Smooth muscle cell (in vitro differentiated cells): Measurements from ENCODE around the gene SMU1. TPM values are rescaled to one million over a fixed set of nuclear protein-coding genes. Genes with fewer than 3 reads are reported as not detected.

Experiments used
- DNase-seq: peaks from one replicate; lab custom pipeline; 2025; ENCODE audit not compliant: unreplicated experiment; lab: John Stamatoyannopoulos, UW
- H2AFZ ChIP-seq: fragments of 200-600 bp; sonication (generic); 2 replicates; pipeline ENCODE4 v1.6.0; 2016; ENCODE audit warnings: antibody characterized with exemption, low read depth, mild to moderate bottlenecking
- H3F3A ChIP-seq: fragments of 200-600 bp; sonication (generic); 2 replicates; pipeline ENCODE4 v1.6.0; 2017; ENCODE audit warnings: antibody characterized with exemption, low read depth
- H3K27ac ChIP-seq: fragments of 200-600 bp; sonication (generic); 2 replicates; pipeline ENCODE4 v1.5.1; 2016; ENCODE audit warnings: low read depth, mild to moderate bottlenecking
- H3K27me3 ChIP-seq: fragments of 200-600 bp; sonication (generic); 2 replicates; pipeline ENCODE4 v1.6.1; 2016; ENCODE audit warnings: low read depth, mild to moderate bottlenecking
- H3K36me3 ChIP-seq: fragments of 200-600 bp; sonication (generic); 2 replicates; pipeline ENCODE4 v1.5.1; 2016; ENCODE audit warnings: low read depth
- H3K4me1 ChIP-seq: fragments of 200-600 bp; sonication (generic); 2 replicates; pipeline ENCODE4 v1.5.1; 2016; ENCODE audit warnings: low read depth
- H3K4me2 ChIP-seq: fragments of 200-600 bp; sonication (generic); 2 replicates; pipeline ENCODE4 v1.6.0; 2016; ENCODE audit warnings: mild to moderate bottlenecking
- H3K4me3 ChIP-seq: fragments of 200-600 bp; sonication (generic); 2 replicates; pipeline ENCODE4 v1.5.1; 2016; ENCODE audit warnings: mild to moderate bottlenecking
- H3K79me2 ChIP-seq: fragments of 200-600 bp; sonication (generic); 2 replicates; pipeline ENCODE4 v1.6.0; 2016; ENCODE audit warnings: low read depth, mild to moderate bottlenecking
- H3K9ac ChIP-seq: fragments of 200-600 bp; sonication (generic); 2 replicates; pipeline ENCODE4 v1.6.0; 2016; ENCODE audit warnings: low read depth
- H3K9me3 ChIP-seq: fragments of 200-600 bp; sonication (generic); replicated peaks from 2 replicates; pipeline ENCODE4 v1.5.1; 2016; ENCODE audit warnings: low read depth
- H4K20me1 ChIP-seq: fragments of 200-600 bp; sonication (generic); 2 replicates; pipeline ENCODE4 v1.6.0; 2016; ENCODE audit warnings: low read depth
- CTCF ChIP-seq: fragments of 200-600 bp; sonication (generic); IDR thresholded peaks from 2 replicates; pipeline ENCODE4 v1.5.1; 2017; ENCODE audit warnings: borderline replicate concordance, mild to moderate bottlenecking, antibody characterized with exemption; ENCODE audit not compliant: insufficient read depth, poor library complexity, severe bottlenecking
- WGBS: methylation state at CpG from one replicate; pipeline ENCODE4 v1.1.7; 2016; ENCODE audit warnings: low lambda C conversion rate; 5-methylcytosine and 5-hydroxymethylcytosine counted together
- polyA plus RNA-seq: library from polyadenylated mRNA; unstranded; fragments of >200 nt; fragmentation: Nextera tagmentation; extraction: Ambion mirVana; gene quantifications from 2 replicates; pipeline ENCODE4 v1.2.1, GENCODE V29; 2016
- total RNA-seq: library from RNA; depleted of rRNA; stranded (reverse); fragments of >200 nt; gene quantifications from 2 replicates; pipeline ENCODE4 v1.2.3, GENCODE V29; 2014

Gene SMU1
- total and polyA plus RNA-seq, 2 experiments from 2014 or later, result 15.1 to 17.4 TPM

- Histone ChIP-seq H3K27ac (no peak overlapping the region), H3K79me2 (peaks cover 75% of the 10 kb centered on the region), H3K9ac (no peak overlapping the region), H3K36me3 (no peaks in the 10 kb centered on the region), H3K4me1 (peaks cover 27% of the 10 kb centered on the region), H3K4me3 (no peak overlapping the region), H4K20me1 (peaks cover 25% of the 10 kb centered on the region), H2AFZ (no peak overlapping the region), H3K9me3 (no peaks in the 10 kb centered on the region), H3F3A (peaks cover 8% of the 10 kb centered on the region), H3K4me2 (no peak overlapping the region), H3K27me3 (no peaks in the 10 kb centered on the region)
- DNase-seq, result no peak
- TF ChIP-seq CTCF, result no peak
- WGBS, result 96% methylated on average over 7 of the region's 7 CpGs
These were observed 53.7 kb downstream of the SMU1 start for GRCh38 chr9:33022755-33023154.

- Histone ChIP-seq H3K4me2 (no peak overlapping the region), H3K4me3 (no peak overlapping the region), H3K9me3 (no peaks in the 10 kb centered on the region), H4K20me1 (peaks cover 23% of the 10 kb centered on the region), H3K36me3 (no peaks in the 10 kb centered on the region), H3K27me3 (no peaks in the 10 kb centered on the region), H2AFZ (no peak overlapping the region), H3K9ac (no peak overlapping the region), H3K27ac (no peak overlapping the region), H3F3A (peaks cover 8% of the 10 kb centered on the region), H3K79me2 (peaks cover 71% of the 10 kb centered on the region), H3K4me1 (peaks cover 23% of the 10 kb centered on the region)
- WGBS, result 95% methylated on average over 3 of the region's 3 CpGs
- no peak for DNase-seq
- no peak for TF ChIP-seq CTCF
These were observed 54.2 kb downstream of the SMU1 start for GRCh38 chr9:33022303-33022702.

GRCh38 chr9:33019797-33020196 is 56.7 kb downstream of the SMU1 start:
- no peak overlapping the region for H3K4me3 ChIP-seq
- no peak for DNase-seq
- H3K79me2 ChIP-seq, result peaks cover 49% of the 10 kb centered on the region
- H3F3A ChIP-seq, result no peaks in the 10 kb centered on the region
- H3K36me3 ChIP-seq, result no peaks in the 10 kb centered on the region
- peaks cover 12% of the 10 kb centered on the region for H3K4me1 ChIP-seq
- peaks cover 8% of the 10 kb centered on the region for H4K20me1 ChIP-seq
- no peaks in the 10 kb centered on the region for H3K9me3 ChIP-seq
- no peak overlapping the region for H3K27ac ChIP-seq
- whole genome bisulfite sequencing, result 99% methylated on average over 25 of the region's 25 CpGs
- H3K9ac ChIP-seq, result no peak overlapping the region
- no peak overlapping the region for H3K4me2 ChIP-seq
- H3K27me3 ChIP-seq, result no peaks in the 10 kb centered on the region
- TF ChIP-seq CTCF, result no peak
- H2AFZ ChIP-seq, result no peak overlapping the region

- no peaks in the 10 kb centered on the region for H3K9me3 ChIP-seq
- WGBS, result 90% methylated on average over 6 of the region's 6 CpGs
- H3K36me3 ChIP-seq, result no peaks in the 10 kb centered on the region
- no peak overlapping the region for H3K9ac ChIP-seq
- H3K27ac ChIP-seq, result no peak overlapping the region
- no peak for DNase-seq
- H3K4me1 ChIP-seq, result peaks cover under 1% of the 10 kb centered on the region
- TF ChIP-seq CTCF, result no peak
- H3K4me2 ChIP-seq, result no peak overlapping the region
- peaks cover 8% of the 10 kb centered on the region for H4K20me1 ChIP-seq
- H3K79me2 ChIP-seq, result peaks cover 29% of the 10 kb centered on the region
- no peaks in the 10 kb centered on the region for H3K27me3 ChIP-seq
- H3K4me3 ChIP-seq, result no peak overlapping the region
- H2AFZ ChIP-seq, result no peak overlapping the region
- no peaks in the 10 kb centered on the region for H3F3A ChIP-seq
These were observed 59.0 kb downstream of the SMU1 start for GRCh38 chr9:33017283-33018041.
